PC-9 (cell line): Measurements from ENCODE around the gene TCP10L.

Experiments
- CTCF ChIP-seq: fragments of 200-600 bp; sonication (generic); conservative IDR thresholded peaks from 2 replicates; pipeline ENCODE4 v1.6.1; 2017; ENCODE audit warnings: mixed run types, antibody characterized with exemption, mild to moderate bottlenecking, moderate library complexity
- EZH2 ChIP-seq: fragments of 200-600 bp; sonication (generic); IDR thresholded peaks from 2 replicates; pipeline ENCODE4 v1.8.0; 2017; ENCODE audit warnings: antibody characterized with exemption, low read depth

DNA sequence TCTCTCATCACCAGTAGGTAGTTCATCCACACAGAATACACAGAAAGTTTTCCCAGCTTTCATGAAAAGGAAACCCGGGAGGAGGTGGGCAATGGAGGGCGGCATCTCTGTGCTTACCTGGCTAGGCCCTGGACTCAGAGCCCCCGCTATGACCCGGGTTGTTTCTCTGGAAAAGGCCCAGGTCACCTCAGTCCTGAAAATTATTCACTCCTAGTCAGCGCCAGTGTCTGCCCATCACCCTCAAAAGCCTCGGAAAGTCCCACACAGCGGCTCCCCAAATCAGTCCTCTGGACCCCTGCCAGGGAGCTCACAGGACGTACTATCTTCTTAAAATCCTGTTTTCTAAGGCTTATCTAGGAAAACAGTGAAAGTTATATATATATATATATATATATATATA, 51.2 kb downstream of the TCP10L start:
- TF ChIP-seq EZH2 = no peak
- no peak for TF ChIP-seq CTCF
